GM23338 (cell line): Measurements from ENCODE around the gene UBE3A.

Experiments used
- CREB1 ChIP-seq: fragments of 250-450 bp; sonication (Bioruptor Pico); IDR thresholded peaks from 2 replicates; pipeline ENCODE4 v1.5.0; 2020; ENCODE audit warnings: low read depth, mild to moderate bottlenecking, moderate library complexity
- EZH2 ChIP-seq: fragments of 200-600 bp; sonication (generic); IDR thresholded peaks from one replicate; pipeline ENCODE4 v1.8.0; 2017; ENCODE audit warnings: antibody characterized with exemption, mild to moderate bottlenecking, low read depth; ENCODE audit not compliant: unreplicated experiment
- EZH2phosphoT487 ChIP-seq: fragments of 200-600 bp; sonication (generic); IDR thresholded peaks from one replicate; pipeline ENCODE4 v1.8.1; 2018; ENCODE audit warnings: antibody characterized with exemption; ENCODE audit not compliant: unreplicated experiment
- JUNB ChIP-seq: IDR thresholded peaks from one replicate; pipeline ENCODE4 v1.6.1; 2016; ENCODE audit warnings: antibody characterized with exemption; ENCODE audit not compliant: unreplicated experiment
- POLR2AphosphoS5 ChIP-seq: IDR thresholded peaks from 2 replicates; pipeline ENCODE4 v1.6.1; 2016; ENCODE audit warnings: antibody characterized with exemption, low read depth
- STAT1 ChIP-seq: IDR thresholded peaks from one replicate; pipeline ENCODE4 v1.6.1; 2016; ENCODE audit warnings: antibody characterized with exemption; ENCODE audit not compliant: unreplicated experiment
- TF ChIP-seq, protein P1 (sequence below), 2 experiments: fragments of 200-600 bp in 1 of 2; sonication (generic) in 1 of 2; conservative IDR thresholded peaks; 2 replicates each; pipeline versions ENCODE4 v1.5.1 to v1.6.1; 2016 to 2017; ENCODE audit warnings: antibody characterized with exemption in 2 of 2, low read depth in 2 of 2, mild to moderate bottlenecking in 2 of 2, moderate library complexity in 1 of 2
- TF ChIP-seq, protein P2 (sequence below): IDR thresholded peaks from one replicate; pipeline ENCODE4 v1.6.1; 2018; ENCODE audit warnings: antibody characterized with exemption; ENCODE audit not compliant: unreplicated experiment

DNA sequence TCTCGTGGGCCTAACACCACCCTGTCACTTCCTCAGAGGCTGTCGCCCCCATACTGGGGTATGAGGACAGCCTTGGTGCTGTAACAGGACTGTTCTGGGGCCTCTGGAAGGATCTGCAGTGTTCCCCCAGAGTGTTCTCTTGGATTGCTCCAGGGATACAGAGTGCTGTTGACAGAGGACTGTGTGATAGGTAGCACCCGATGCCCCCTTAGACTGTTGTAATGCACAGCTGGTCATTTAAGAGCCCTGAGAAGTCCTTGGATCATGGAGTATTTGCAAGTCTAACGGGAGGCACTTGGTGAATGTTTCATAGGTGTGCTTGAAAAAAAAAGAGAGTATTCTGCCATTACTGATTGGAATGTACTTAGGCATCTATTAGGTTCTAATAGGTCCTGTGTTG, 35.4 kb upstream of the UBE3A start:
- TF ChIP-seq POLR2AphosphoS5: no peak
- TF ChIP-seq, protein P1, sequence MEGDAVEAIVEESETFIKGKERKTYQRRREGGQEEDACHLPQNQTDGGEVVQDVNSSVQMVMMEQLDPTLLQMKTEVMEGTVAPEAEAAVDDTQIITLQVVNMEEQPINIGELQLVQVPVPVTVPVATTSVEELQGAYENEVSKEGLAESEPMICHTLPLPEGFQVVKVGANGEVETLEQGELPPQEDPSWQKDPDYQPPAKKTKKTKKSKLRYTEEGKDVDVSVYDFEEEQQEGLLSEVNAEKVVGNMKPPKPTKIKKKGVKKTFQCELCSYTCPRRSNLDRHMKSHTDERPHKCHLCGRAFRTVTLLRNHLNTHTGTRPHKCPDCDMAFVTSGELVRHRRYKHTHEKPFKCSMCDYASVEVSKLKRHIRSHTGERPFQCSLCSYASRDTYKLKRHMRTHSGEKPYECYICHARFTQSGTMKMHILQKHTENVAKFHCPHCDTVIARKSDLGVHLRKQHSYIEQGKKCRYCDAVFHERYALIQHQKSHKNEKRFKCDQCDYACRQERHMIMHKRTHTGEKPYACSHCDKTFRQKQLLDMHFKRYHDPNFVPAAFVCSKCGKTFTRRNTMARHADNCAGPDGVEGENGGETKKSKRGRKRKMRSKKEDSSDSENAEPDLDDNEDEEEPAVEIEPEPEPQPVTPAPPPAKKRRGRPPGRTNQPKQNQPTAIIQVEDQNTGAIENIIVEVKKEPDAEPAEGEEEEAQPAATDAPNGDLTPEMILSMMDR (conservative IDR thresholded peaks at IDR 0.05; ENCODE audit: low read depth in 2 of 2): no peak
- TF ChIP-seq EZH2phosphoT487: no peak
- no peak for TF ChIP-seq JUNB
- TF ChIP-seq, protein P2, sequence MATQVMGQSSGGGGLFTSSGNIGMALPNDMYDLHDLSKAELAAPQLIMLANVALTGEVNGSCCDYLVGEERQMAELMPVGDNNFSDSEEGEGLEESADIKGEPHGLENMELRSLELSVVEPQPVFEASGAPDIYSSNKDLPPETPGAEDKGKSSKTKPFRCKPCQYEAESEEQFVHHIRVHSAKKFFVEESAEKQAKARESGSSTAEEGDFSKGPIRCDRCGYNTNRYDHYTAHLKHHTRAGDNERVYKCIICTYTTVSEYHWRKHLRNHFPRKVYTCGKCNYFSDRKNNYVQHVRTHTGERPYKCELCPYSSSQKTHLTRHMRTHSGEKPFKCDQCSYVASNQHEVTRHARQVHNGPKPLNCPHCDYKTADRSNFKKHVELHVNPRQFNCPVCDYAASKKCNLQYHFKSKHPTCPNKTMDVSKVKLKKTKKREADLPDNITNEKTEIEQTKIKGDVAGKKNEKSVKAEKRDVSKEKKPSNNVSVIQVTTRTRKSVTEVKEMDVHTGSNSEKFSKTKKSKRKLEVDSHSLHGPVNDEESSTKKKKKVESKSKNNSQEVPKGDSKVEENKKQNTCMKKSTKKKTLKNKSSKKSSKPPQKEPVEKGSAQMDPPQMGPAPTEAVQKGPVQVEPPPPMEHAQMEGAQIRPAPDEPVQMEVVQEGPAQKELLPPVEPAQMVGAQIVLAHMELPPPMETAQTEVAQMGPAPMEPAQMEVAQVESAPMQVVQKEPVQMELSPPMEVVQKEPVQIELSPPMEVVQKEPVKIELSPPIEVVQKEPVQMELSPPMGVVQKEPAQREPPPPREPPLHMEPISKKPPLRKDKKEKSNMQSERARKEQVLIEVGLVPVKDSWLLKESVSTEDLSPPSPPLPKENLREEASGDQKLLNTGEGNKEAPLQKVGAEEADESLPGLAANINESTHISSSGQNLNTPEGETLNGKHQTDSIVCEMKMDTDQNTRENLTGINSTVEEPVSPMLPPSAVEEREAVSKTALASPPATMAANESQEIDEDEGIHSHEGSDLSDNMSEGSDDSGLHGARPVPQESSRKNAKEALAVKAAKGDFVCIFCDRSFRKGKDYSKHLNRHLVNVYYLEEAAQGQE: no peak
- TF ChIP-seq EZH2: no peak
- TF ChIP-seq CREB1 (CRISPR knock-in tag): no peak
- TF ChIP-seq STAT1: no peak
